T-cell (primary cell): ENCODE data around the gene LHPP. TPM values are rescaled to one million over a fixed set of nuclear protein-coding genes. Genes with fewer than 3 reads are reported as not detected.

Experiments
- ATAC-seq, 4 experiments: fragments of 200-7000 bp in 3 of 4; fragments of 150-1000 bp in 1 of 4; cut with Tn5 transposase; replicated peaks in 1 of 4; 1 replicate in 3 of 4; 2 replicates in 1 of 4; pipeline ENCODE4 v1.10.0; 2021; ENCODE audit warnings: moderate library complexity in 3 of 4, mild to moderate bottlenecking in 2 of 4, moderate number of reproducible peaks in 1 of 4
- CTCF ChIA-PET, 2 donors: fragments of 300-600 bp; sonication (Branson Sonifier 250); formaldehyde crosslinking; loops; one replicate each; lab custom pipeline; 2022; ENCODE audit warnings: antibody characterized with exemption in 2 of 2; lab: Charles Lee
- POLR2A ChIA-PET, 2 donors: fragments of 300-600 bp; sonication (Branson Sonifier 250); formaldehyde crosslinking; loops; one replicate each; lab custom pipeline; 2022; ENCODE audit warnings: antibody characterized with exemption in 2 of 2; lab: Charles Lee
- DNase-seq, 35 experiments: peaks; one replicate each; pipeline versions ENCODE4 v3.0.0 to v3.0.0-alpha.2; 2013 to 2023
- H3K27ac ChIP-seq: one replicate; pipeline ENCODE4 v1.5.1; 2013; ENCODE audit warnings: low read length
- H3K27me3 ChIP-seq, 2 experiments: replicated peaks in 1 of 2; 1 replicate in 1 of 2; 2 replicates in 1 of 2; pipeline versions ENCODE4 v1.6.1 to v1.7.0; 2013; ENCODE audit warnings: low read length in 1 of 2, mixed read lengths in 1 of 2; ENCODE audit not compliant: control insufficient read depth in 2 of 2, insufficient read depth in 2 of 2; ENCODE audit errors: extremely low read depth in 1 of 2
- H3K36me3 ChIP-seq, 2 donors: 1 replicate in 1 of 2; 2 replicates in 1 of 2; pipeline versions ENCODE4 v1.6.1 to v1.7.0; 2013; ENCODE audit warnings: low read length in 1 of 2; ENCODE audit not compliant: control insufficient read depth in 2 of 2, insufficient read depth in 1 of 2; ENCODE audit errors: extremely low read depth in 1 of 2
- H3K4me1 ChIP-seq, 2 experiments: 1 replicate in 1 of 2; 2 replicates in 1 of 2; pipeline versions ENCODE4 v1.6.1 to v1.7.0; 2013; ENCODE audit warnings: low read length in 2 of 2, mixed read lengths in 1 of 2; ENCODE audit not compliant: insufficient read depth in 2 of 2, control insufficient read depth in 1 of 2; ENCODE audit errors: extremely low read depth in 1 of 2
- H3K4me3 ChIP-seq, 2 donors: 1 replicate in 1 of 2; 2 replicates in 1 of 2; pipeline versions ENCODE4 v1.5.1 to v1.7.0; 2013; ENCODE audit warnings: mild to moderate bottlenecking in 2 of 2, low read length in 1 of 2, moderate library complexity in 1 of 2; ENCODE audit not compliant: control insufficient read depth in 1 of 2; ENCODE audit errors: extremely low read depth in 1 of 2
- H3K9me3 ChIP-seq: 2 replicates; pipeline ENCODE4 v1.7.0; 2013
- H3K27ac Mint-ChIP-seq, 2 donors: one replicate each; pipeline ENCODE4 v1.8.0; 2020 to 2021; ENCODE audit warnings: mild to moderate bottlenecking in 2 of 2, mixed read lengths in 2 of 2
- H3K27me3 Mint-ChIP-seq, 2 donors: one replicate each; pipeline ENCODE4 v1.8.0; 2021 to 2022; ENCODE audit warnings: mixed read lengths in 2 of 2
- H3K36me3 Mint-ChIP-seq: one replicate; pipeline ENCODE4 v1.8.0; 2021; ENCODE audit warnings: mixed read lengths
- H3K4me1 Mint-ChIP-seq, 3 donors: one replicate each; pipeline ENCODE4 v1.8.0; 2020 to 2022; ENCODE audit warnings: mixed read lengths in 3 of 3, mild to moderate bottlenecking in 1 of 3
- H3K4me3 Mint-ChIP-seq, 3 donors: one replicate each; pipeline ENCODE4 v1.8.0; 2020 to 2022; ENCODE audit warnings: mild to moderate bottlenecking in 3 of 3, mixed read lengths in 3 of 3, moderate library complexity in 3 of 3
- H3K9me3 Mint-ChIP-seq, 3 donors: one replicate each; pipeline ENCODE4 v1.8.0; 2020 to 2022; ENCODE audit warnings: mixed read lengths in 3 of 3
- WGBS: methylation state at CpG from one replicate; pipeline ENCODE4 v1.1.5; 2013; ENCODE audit warnings: missing lambda C conversion rate; ENCODE audit not compliant: insufficient coverage; 5-methylcytosine and 5-hydroxymethylcytosine counted together
- total RNA-seq, 35 experiments: library from RNA in 6 of 35; stranded (reverse) in 6 of 35; fragments of 120-200 nt in 1 of 35; gene quantifications; one replicate each; pipeline versions ENCODE4 v1.2.1 to v1.2.4 and lab custom pipeline; 2013 to 2026

Gene LHPP
- total RNA-seq, 5 donors from 2014 or later (not counting 1 experiment from before 2014, with no cell fraction given) = 13.2 to 27.4 (median 22.3) TPM

GRCh38 chr10:124494046-124494807 is 32.6 kb downstream of the LHPP start:
- Histone ChIP-seq H3K4me1 (peaks cover 2% of the 10 kb centered on the region in 2 experiments), H3K27me3 (no peaks in the 10 kb centered on the region), H3K9me3 (no peaks in the 10 kb centered on the region), H3K4me3 (peak overlapping the region in 1 of 2 donors; percentile 40), H3K27ac (no peak overlapping the region), H3K36me3 (peaks cover 4 to 7% of the 10 kb centered on the region in 2 donors)
- ChIA-PET POLR2A (no interaction called here), CTCF (no interaction called here)
- peak in 2 of 4 experiments; percentile 19 to 36 for ATAC-seq
- WGBS = 48% methylated on average over 9 of the region's 16 CpGs
- H3K4me1 Mint-ChIP-seq = peaks cover 11 to 24% (median 11%) of the 10 kb centered on the region in 3 donors
- H3K36me3 Mint-ChIP-seq = peaks cover 25% of the 10 kb centered on the region
- peak overlapping the region in 1 of 2 donors; percentile 58 for H3K27ac Mint-ChIP-seq
- H3K9me3 Mint-ChIP-seq = no peaks in the 10 kb centered on the region
- no peaks in the 10 kb centered on the region for H3K27me3 Mint-ChIP-seq
- peak overlapping the region; percentile 44 to 67 (median 63) for H3K4me3 Mint-ChIP-seq
- no peak for DNase-seq

GRCh38 chr10:124495162-124495561 is 33.5 kb downstream of the LHPP start:
- H3K4me3 Mint-ChIP-seq = no peak overlapping the region
- peaks cover 11 to 24% (median 11%) of the 10 kb centered on the region in 3 donors for H3K4me1 Mint-ChIP-seq
- Histone ChIP-seq H3K9me3 (no peaks in the 10 kb centered on the region), H3K4me3 (no peak overlapping the region), H3K4me1 (peaks cover 2% of the 10 kb centered on the region in 2 experiments), H3K27me3 (no peaks in the 10 kb centered on the region), H3K27ac (no peak overlapping the region), H3K36me3 (peaks cover 6 to 8% of the 10 kb centered on the region in 2 donors)
- DNase-seq (no peak), ATAC-seq (no peak)
- H3K27ac Mint-ChIP-seq = no peak overlapping the region
- H3K9me3 Mint-ChIP-seq = no peaks in the 10 kb centered on the region
- peaks cover 25% of the 10 kb centered on the region for H3K36me3 Mint-ChIP-seq
- 100% methylated on average over 6 of the region's 7 CpGs for WGBS
- ChIA-PET CTCF (no interaction called here), POLR2A (interaction anchor here in 1 of 2 donors (0.5 kb wide), 1 partner anchor 41 kb away, joined by 6 read pairs; no protein-coding TSS in a partner anchor)
- H3K27me3 Mint-ChIP-seq = no peaks in the 10 kb centered on the region

- CTCF ChIA-PET = no interaction called here
- 97% methylated on average over 11 of the region's 11 CpGs for WGBS
Observed at GRCh38 chr10:124495725-124496124, 34.1 kb downstream of the LHPP start.

GRCh38 chr10:124496150-124496549 is 34.5 kb downstream of the LHPP start:
- Histone ChIP-seq H3K36me3 (peaks cover 6 to 11% of the 10 kb centered on the region in 2 donors), H3K27ac (no peak overlapping the region), H3K27me3 (no peaks in the 10 kb centered on the region), H3K4me3 (no peak overlapping the region), H3K4me1 (peaks cover 2% of the 10 kb centered on the region in 2 experiments), H3K9me3 (no peaks in the 10 kb centered on the region)
- no peaks in the 10 kb centered on the region for H3K27me3 Mint-ChIP-seq
- POLR2A ChIA-PET = no interaction called here
- no peak overlapping the region for H3K27ac Mint-ChIP-seq
- H3K4me1 Mint-ChIP-seq = peaks cover 11 to 24% (median 11%) of the 10 kb centered on the region in 3 donors
- peaks cover 0 to 7% (median 4%) of the 10 kb centered on the region in 3 donors for H3K9me3 Mint-ChIP-seq
- H3K36me3 Mint-ChIP-seq = peaks cover 28% of the 10 kb centered on the region
- no peak for ATAC-seq
- CTCF ChIA-PET = interaction anchor here in 1 of 2 donors (0.6 kb wide), 1 partner anchor 917 kb away, joined by 3 read pairs; no protein-coding TSS in a partner anchor
- DNase-seq = no peak
- no peak overlapping the region for H3K4me3 Mint-ChIP-seq
- WGBS = 93% methylated on average over 14 of the region's 14 CpGs

More at GRCh38 chr10:124495725-124496124, 34.1 kb downstream of the LHPP start:
- H3K9me3 Mint-ChIP-seq = peaks cover 0 to 4% (median 1%) of the 10 kb centered on the region in 3 donors
- no peak for DNase-seq
- H3K36me3 ChIP-seq = peaks cover 3 to 8% of the 10 kb centered on the region in 2 donors
- H3K27ac ChIP-seq = no peak overlapping the region
- no peaks in the 10 kb centered on the region for H3K27me3 Mint-ChIP-seq
- peaks cover 2% of the 10 kb centered on the region in 2 experiments for H3K4me1 ChIP-seq
- POLR2A ChIA-PET = no interaction called here
- H3K4me3 Mint-ChIP-seq = no peak overlapping the region
- H3K9me3 ChIP-seq = no peaks in the 10 kb centered on the region
- H3K36me3 Mint-ChIP-seq = peaks cover 24% of the 10 kb centered on the region
- H3K27ac Mint-ChIP-seq = no peak overlapping the region
- H3K4me1 Mint-ChIP-seq = peaks cover 11 to 24% (median 11%) of the 10 kb centered on the region in 3 donors
- H3K27me3 ChIP-seq = no peaks in the 10 kb centered on the region
- ATAC-seq = no peak
- no peak overlapping the region for H3K4me3 ChIP-seq

- Mint-ChIP-seq H3K36me3 (peaks cover 28% of the 10 kb centered on the region), H3K27me3 (no peaks in the 10 kb centered on the region), H3K4me1 (peaks cover 11 to 24% (median 11%) of the 10 kb centered on the region in 3 donors), H3K9me3 (peaks cover 0 to 7% (median 4%) of the 10 kb centered on the region in 3 donors), H3K27ac (no peak overlapping the region), H3K4me3 (no peak overlapping the region)
- Histone ChIP-seq H3K4me3 (no peak overlapping the region), H3K36me3 (peaks cover 6 to 12% of the 10 kb centered on the region in 2 donors), H3K27me3 (no peaks in the 10 kb centered on the region), H3K9me3 (no peaks in the 10 kb centered on the region), H3K27ac (no peak overlapping the region), H3K4me1 (peaks cover 2% of the 10 kb centered on the region in 2 experiments)
- CTCF ChIA-PET = interaction anchor here in 1 of 2 donors (0.6 kb wide), 1 partner anchor 918 kb away, joined by 3 read pairs; no protein-coding TSS in a partner anchor
- ATAC-seq = no peak
- POLR2A ChIA-PET = no interaction called here
- WGBS = 91% methylated on average over 22 of the region's 24 CpGs
- no peak for DNase-seq
Observed at GRCh38 chr10:124496620-124497019, 35.0 kb downstream of the LHPP start.

- H3K27ac Mint-ChIP-seq = no peak overlapping the region
- peaks cover 2% of the 10 kb centered on the region in 2 experiments for H3K4me1 ChIP-seq
- peaks cover 0 to 7% (median 4%) of the 10 kb centered on the region in 3 donors for H3K9me3 Mint-ChIP-seq
- DNase-seq = no peak
- ChIA-PET CTCF (interaction anchor here in 1 of 2 donors (0.5 to 0.7 kb wide), 2 partner anchors 10 to 531 kb away, joined by 3 to 5 read pairs; no protein-coding TSS in a partner anchor), POLR2A (no interaction called here)
- H3K36me3 Mint-ChIP-seq = peaks cover 32% of the 10 kb centered on the region
- no peak overlapping the region for H3K4me3 ChIP-seq
- peaks cover 11 to 24% (median 11%) of the 10 kb centered on the region in 3 donors for H3K4me1 Mint-ChIP-seq
- 94% methylated on average over 13 of the region's 15 CpGs for WGBS
- peaks cover 6 to 12% of the 10 kb centered on the region in 2 donors for H3K36me3 ChIP-seq
- H3K27me3 ChIP-seq = no peaks in the 10 kb centered on the region
- H3K27ac ChIP-seq = no peak overlapping the region
- no peak overlapping the region for H3K4me3 Mint-ChIP-seq
- ATAC-seq = no peak
- no peaks in the 10 kb centered on the region for H3K9me3 ChIP-seq
- H3K27me3 Mint-ChIP-seq = no peaks in the 10 kb centered on the region
Observed at GRCh38 chr10:124497196-124497881, 35.7 kb downstream of the LHPP start.
